Ovary (tissue), 9 donors: ENCODE results near the gene PCDHGA1. TPM values are rescaled to one million over a fixed set of nuclear protein-coding genes. Genes with fewer than 3 reads are reported as not detected.
"Not testable (repeated sequence)": the region's sequence is repeated elsewhere in the genome, so short reads cannot be mapped to it uniquely, and the experiment has no call there.

Experiments used
- DNase-seq, 5 donors: peaks; one replicate each; pipeline ENCODE4 v3.0.0-alpha.2; 2019 to 2020
- H3K27ac ChIP-seq, 2 donors: fragments of 200-600 bp; one replicate each; pipeline versions ENCODE4 v1.5.1 to v1.8.0; 2019 to 2022
- H3K27me3 ChIP-seq: fragments of 200-600 bp; one replicate; pipeline ENCODE4 v1.8.0; 2022
- H3K36me3 ChIP-seq: fragments of 200-600 bp; sonication (generic); one replicate; pipeline ENCODE4 v1.5.1; 2019
- H3K4me1 ChIP-seq: one replicate; pipeline ENCODE4 v1.8.1; 2013; ENCODE audit warnings: mild to moderate bottlenecking, moderate library complexity; ENCODE audit not compliant: insufficient read depth
- H3K4me3 ChIP-seq: fragments of 200-600 bp; sonication (generic); one replicate; pipeline ENCODE4 v1.5.1; 2017
- H3K9me3 ChIP-seq, 2 donors: fragments of 200-600 bp in 1 of 2; sonication (generic) in 1 of 2; one replicate each; pipeline versions ENCODE4 v1.5.1 to v1.8.1; 2013 to 2019; ENCODE audit warnings: mild to moderate bottlenecking in 1 of 2, moderate library complexity in 1 of 2
- EP300 ChIP-seq: sonication (generic); formaldehyde crosslinking; IDR thresholded peaks from one replicate; pipeline ENCODE4 v1.6.1; 2017; ENCODE audit warnings: antibody characterized with exemption
- POLR2A ChIP-seq: fragments of 450-650 bp; IDR thresholded peaks from one replicate; pipeline ENCODE4 v1.6.1; 2017; ENCODE audit warnings: antibody characterized with exemption, mild to moderate bottlenecking, moderate library complexity
- WGBS, 3 donors: extraction: QIAGEN DNeasy Blood & Tissue Kit in 1 of 3; methylation state at CpG; one replicate each; pipeline versions ENCODE4 v1.1.5 to v1.1.7; 2013 to 2017; 5-methylcytosine and 5-hydroxymethylcytosine counted together
- intact Hi-C, 4 donors: fragments of 100-400 bp; cut with DNase I; formaldehyde crosslinking; loops; one replicate each; pipeline versions ENCODE4 v1.11.0 to v1.15.1; 2022 to 2023
- polyA plus RNA-seq, 2 donors: library from polyadenylated mRNA; stranded (reverse); fragments of 200-250 nt in 1 of 2; fragments of 350-450 nt in 1 of 2; fragmentation: Illumina TruSeq in 1 of 2; extraction: RNeasy Lipid Tissue Mini Kit (QIAGEN cat#74804) in 1 of 2; gene quantifications; one replicate each; pipeline ENCODE4 v1.2.3, GENCODE V29; 2013 to 2014
- total RNA-seq, 7 donors: library from RNA; depleted of rRNA in 2 of 7; stranded (reverse); fragments of >200 nt in 2 of 7; fragmentation: NEBNext Ultra II Directional in 3 of 7; extraction: Animal tissue kit (Norgen Biotek cat#: 25700) in 3 of 7; gene quantifications; one replicate each; pipeline versions ENCODE4 v1.1.0 to v1.2.4, GENCODE V29; 2016 to 2023
- TF ChIP-seq, protein P1 (sequence below), 3 donors: fragments of 450-650 bp in 2 of 3; fragments of 200-600 bp in 1 of 3; IDR thresholded peaks; one replicate each; pipeline versions ENCODE4 v1.5.1 to v1.8.0; 2016 to 2022; ENCODE audit warnings: antibody characterized with exemption in 3 of 3, mild to moderate bottlenecking in 1 of 3
- donor health status: DM: no; HTN: no; CAD: no; lungs with moderate emphysema.
- donor health status: DM: no; HTN: no; CAD: no.
- donor health status: Bipolar disorder and iron deficiency.
- donor health status: DM: yes; HTN: yes; CAD: no.
- donor health status: DM: no; HTN: no; CAD: no.
- donor health status: DM: yes; HTN: yes; CAD: no.

Gene PCDHGA1
- total and polyA plus RNA-seq, 9 donors, result 0.29 to 2.8 (median 0.94) TPM

DNA sequence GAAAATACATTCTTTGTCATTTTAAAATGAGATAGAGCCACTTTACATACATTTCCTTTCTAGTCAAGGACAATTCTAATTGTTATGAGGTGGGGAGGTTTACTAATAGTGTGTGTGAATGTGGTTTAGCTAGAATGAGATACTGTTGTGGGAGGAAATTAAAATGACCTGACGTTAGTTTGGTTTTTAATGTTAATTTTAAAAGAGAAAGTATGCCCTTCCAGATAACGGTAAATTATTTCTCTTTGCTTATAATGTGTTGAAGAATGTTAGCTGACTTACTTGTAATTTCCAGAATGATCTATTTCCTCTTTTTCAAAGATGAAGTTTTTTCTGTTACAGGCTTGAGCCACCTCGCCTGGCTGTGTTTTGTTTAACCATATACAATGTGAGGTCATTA lies 8.1 kb upstream of the PCDHGA1 start:
- TF ChIP-seq POLR2A (no peak), EP300 (no peak)
- TF ChIP-seq, protein P1, sequence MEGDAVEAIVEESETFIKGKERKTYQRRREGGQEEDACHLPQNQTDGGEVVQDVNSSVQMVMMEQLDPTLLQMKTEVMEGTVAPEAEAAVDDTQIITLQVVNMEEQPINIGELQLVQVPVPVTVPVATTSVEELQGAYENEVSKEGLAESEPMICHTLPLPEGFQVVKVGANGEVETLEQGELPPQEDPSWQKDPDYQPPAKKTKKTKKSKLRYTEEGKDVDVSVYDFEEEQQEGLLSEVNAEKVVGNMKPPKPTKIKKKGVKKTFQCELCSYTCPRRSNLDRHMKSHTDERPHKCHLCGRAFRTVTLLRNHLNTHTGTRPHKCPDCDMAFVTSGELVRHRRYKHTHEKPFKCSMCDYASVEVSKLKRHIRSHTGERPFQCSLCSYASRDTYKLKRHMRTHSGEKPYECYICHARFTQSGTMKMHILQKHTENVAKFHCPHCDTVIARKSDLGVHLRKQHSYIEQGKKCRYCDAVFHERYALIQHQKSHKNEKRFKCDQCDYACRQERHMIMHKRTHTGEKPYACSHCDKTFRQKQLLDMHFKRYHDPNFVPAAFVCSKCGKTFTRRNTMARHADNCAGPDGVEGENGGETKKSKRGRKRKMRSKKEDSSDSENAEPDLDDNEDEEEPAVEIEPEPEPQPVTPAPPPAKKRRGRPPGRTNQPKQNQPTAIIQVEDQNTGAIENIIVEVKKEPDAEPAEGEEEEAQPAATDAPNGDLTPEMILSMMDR (IDR thresholded peaks at IDR 0.05), result no peak
- Histone ChIP-seq H3K4me1 (peaks cover 3% of the 10 kb centered on the region), H3K9me3 (peaks cover 15 to 27% of the 10 kb centered on the region in 2 donors), H3K27ac (no peak overlapping the region), H3K4me3 (no peak overlapping the region), H3K36me3 (no peaks in the 10 kb centered on the region), H3K27me3 (no peaks in the 10 kb centered on the region)
- no peak for DNase-seq
- WGBS, 3 donors, result 87 to 92% (median 91%) methylated on average over 3 of the region's 3 CpGs
- intact Hi-C loops, result loop anchor here in 2 of 4 donors (5.0 to 10.0 kb wide), 2 partner anchors 233 to 240 kb away; no protein-coding TSS in a partner anchor

DNA sequence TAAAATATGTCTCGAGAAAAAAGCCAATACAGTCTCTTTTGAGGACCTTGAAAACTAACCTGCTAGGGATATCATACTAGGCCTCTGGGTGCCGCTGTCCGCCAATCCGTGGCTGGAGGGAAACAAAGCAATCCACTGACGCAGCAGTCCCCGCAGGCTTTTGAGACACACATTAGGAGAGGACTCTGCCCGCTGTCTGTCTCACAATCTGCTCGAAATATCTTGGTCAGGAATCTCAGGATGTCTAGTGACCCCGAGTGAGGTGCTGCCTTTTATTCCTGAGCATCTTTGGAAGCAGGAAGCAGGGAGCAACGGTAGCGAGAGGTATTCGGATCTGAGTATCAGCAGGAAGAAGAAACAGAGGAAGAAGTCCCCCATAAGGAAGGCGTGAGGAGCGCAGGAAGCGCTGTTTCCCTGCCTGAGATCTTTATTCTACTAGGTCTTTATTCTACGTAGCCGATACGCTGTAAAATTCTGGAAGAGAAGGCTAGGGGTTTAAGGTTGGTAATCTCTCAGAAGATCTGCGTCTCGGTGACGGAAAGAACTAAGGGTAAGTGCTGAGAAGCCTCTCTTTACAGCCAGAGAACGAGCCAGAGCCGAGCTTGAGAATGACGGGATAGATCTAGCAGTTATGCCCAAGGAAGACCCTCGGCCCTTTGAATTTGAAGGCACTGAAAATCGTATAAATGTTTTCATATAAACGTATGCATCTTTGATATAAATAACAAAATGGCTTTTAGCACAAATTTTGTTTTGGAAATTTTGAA lies 4.0 kb upstream of the PCDHGA1 start:
- Histone ChIP-seq H3K27me3 (no peaks in the 10 kb centered on the region), H3K9me3 (peaks cover 0 to 23% of the 10 kb centered on the region in 2 donors), H3K4me1 (peaks cover 1% of the 10 kb centered on the region), H3K36me3 (no peaks in the 10 kb centered on the region), H3K4me3 (peak overlapping the region; percentile 27), H3K27ac (no peak overlapping the region)
- intact Hi-C loops, result loop anchor here in 1 of 4 donors (10.0 kb wide), 1 partner anchor 229 kb away; no protein-coding TSS in a partner anchor
- peak; percentile 30 for TF ChIP-seq POLR2A
- TF ChIP-seq EP300, result no peak
- TF ChIP-seq, protein P1 (IDR thresholded peaks at IDR 0.05), result peak in 1 of 3 donors; percentile 11
- 9 to 15% (median 13%) methylated on average over 27 of the region's 27 CpGs for WGBS, 3 donors
- peak; percentile 37 to 66 (median 62) for DNase-seq

DNA sequence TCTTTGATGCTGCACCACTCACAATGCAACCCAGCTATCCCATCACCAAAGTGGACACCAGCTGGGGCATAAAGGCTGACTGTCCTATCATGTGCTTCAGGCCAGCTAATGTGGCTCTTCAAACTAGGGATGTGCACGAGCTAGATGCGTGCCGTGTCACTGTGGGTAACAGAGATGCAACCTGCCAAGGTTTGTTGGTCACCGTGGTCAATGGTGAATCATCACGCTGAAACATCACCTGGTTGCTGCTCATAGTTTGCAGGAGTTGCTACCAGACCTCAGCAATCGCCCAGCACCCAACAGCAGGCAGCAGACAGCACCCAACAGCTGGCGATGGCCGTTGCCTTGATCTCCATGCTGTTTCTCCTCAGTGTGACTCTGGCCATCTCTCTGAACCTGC lies 2.1 kb upstream of the PCDHGA1 start:
- TF ChIP-seq, protein P1 (IDR thresholded peaks at IDR 0.05), result no peak
- TF ChIP-seq POLR2A, result no peak
- Histone ChIP-seq H3K27me3 (no peaks in the 10 kb centered on the region), H3K27ac (no peak overlapping the region), H3K9me3 (peaks cover 0 to 39% of the 10 kb centered on the region in 2 donors), H3K4me3 (no peak overlapping the region), H3K36me3 (no peaks in the 10 kb centered on the region), H3K4me1 (no peaks in the 10 kb centered on the region)
- 76 to 86% (median 80%) methylated on average over 8 of the region's 8 CpGs for WGBS, 3 donors
- DNase-seq, result no peak
- intact Hi-C loops, result loop anchor here in 1 of 4 donors (10.0 kb wide), 1 partner anchor 227 kb away; no protein-coding TSS in a partner anchor

DNA sequence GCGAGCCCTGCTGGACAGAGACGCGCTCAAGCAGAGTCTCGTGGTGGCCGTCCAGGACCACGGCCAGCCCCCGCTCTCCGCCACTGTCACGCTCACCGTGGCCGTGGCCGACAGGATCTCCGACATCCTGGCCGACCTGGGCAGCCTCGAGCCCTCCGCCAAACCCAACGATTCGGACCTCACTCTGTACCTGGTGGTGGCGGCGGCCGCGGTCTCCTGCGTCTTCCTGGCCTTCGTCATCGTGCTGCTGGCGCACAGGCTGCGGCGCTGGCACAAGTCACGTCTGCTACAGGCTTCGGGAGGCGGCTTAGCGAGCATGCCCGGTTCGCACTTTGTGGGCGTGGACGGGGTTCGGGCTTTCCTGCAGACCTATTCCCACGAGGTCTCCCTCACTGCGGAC lies 2.3 kb downstream of the PCDHGA1 start:
- DNase-seq, H3K27me3 ChIP-seq, H3K27ac ChIP-seq, H3K36me3 ChIP-seq, H3K4me1 ChIP-seq, H3K4me3 ChIP-seq, intact Hi-C loops: not testable (repeated sequence)
- peaks cover 3 to 44% of the 10 kb centered on the region in 2 donors for H3K9me3 ChIP-seq
- WGBS, 3 donors, result 30 to 55% (median 42%) methylated on average over 34 to 39 of the region's 39 CpGs
